ENCODE results near the gene KCNK5.

Gene KCNK5

GRCh38 chr6:39166912-39167290 is 62.4 kb downstream of the KCNK5 start:
- Histone ChIP-seq H3K4me1 (ENCODE audit: insufficient read depth, poor library complexity, severe bottlenecking) (peaks cover 8% of the 10 kb centered on the region), H3K9me3 (ENCODE audit: severe bottlenecking) (no peaks in the 10 kb centered on the region), H3K4me3 (ENCODE audit: severe bottlenecking) (no peak overlapping the region), H3K36me3 (ENCODE audit: low read depth) (no peaks in the 10 kb centered on the region), H3K27me3 (ENCODE audit: insufficient read depth, poor library complexity, severe bottlenecking) (no peaks in the 10 kb centered on the region), H3K27ac (ENCODE audit: poor library complexity, severe bottlenecking) (no peak overlapping the region)
- DNase-seq (ENCODE audit: low spot score) (no peak), ATAC-seq (ENCODE audit: low read depth) (no peak)
- no peak for TF ChIP-seq CTCF (IDR thresholded peaks at IDR 0.05; ENCODE audit: poor library complexity, severe bottlenecking)

GRCh38 chr6:39166189-39166911 is 62.9 kb downstream of the KCNK5 start:
- TF ChIP-seq CTCF (IDR thresholded peaks at IDR 0.05; ENCODE audit: poor library complexity, severe bottlenecking), result peak; percentile 91

GRCh38 chr6:39157511-39157910 is 71.8 kb downstream of the KCNK5 start:
- Histone ChIP-seq H3K4me1 (ENCODE audit: insufficient read depth, poor library complexity, severe bottlenecking) (no peaks in the 10 kb centered on the region), H3K27me3 (ENCODE audit: insufficient read depth, poor library complexity, severe bottlenecking) (no peaks in the 10 kb centered on the region), H3K4me3 (ENCODE audit: severe bottlenecking) (no peak overlapping the region), H3K36me3 (ENCODE audit: low read depth) (no peaks in the 10 kb centered on the region), H3K9me3 (ENCODE audit: severe bottlenecking) (peaks cover 2% of the 10 kb centered on the region), H3K27ac (ENCODE audit: poor library complexity, severe bottlenecking) (no peak overlapping the region)
- no peak for TF ChIP-seq CTCF (IDR thresholded peaks at IDR 0.05; ENCODE audit: poor library complexity, severe bottlenecking)
- DNase-seq (ENCODE audit: low spot score) (no peak), ATAC-seq (ENCODE audit: low read depth) (no peak)

More at GRCh38 chr6:39166189-39166911, 62.9 kb downstream of the KCNK5 start:
- Histone ChIP-seq H3K4me1 (ENCODE audit: insufficient read depth, poor library complexity, severe bottlenecking) (peaks cover 8% of the 10 kb centered on the region), H3K27me3 (ENCODE audit: insufficient read depth, poor library complexity, severe bottlenecking) (no peaks in the 10 kb centered on the region), H3K36me3 (ENCODE audit: low read depth) (no peaks in the 10 kb centered on the region), H3K4me3 (ENCODE audit: severe bottlenecking) (no peak overlapping the region), H3K9me3 (ENCODE audit: severe bottlenecking) (no peaks in the 10 kb centered on the region), H3K27ac (ENCODE audit: poor library complexity, severe bottlenecking) (no peak overlapping the region)
- peak; percentile 80 for ATAC-seq (ENCODE audit: low read depth)
- no peak for DNase-seq (ENCODE audit: low spot score)

GRCh38 chr6:39156801-39157200 is 72.5 kb downstream of the KCNK5 start:
- Histone ChIP-seq H3K4me3 (ENCODE audit: severe bottlenecking) (no peak overlapping the region), H3K4me1 (ENCODE audit: insufficient read depth, poor library complexity, severe bottlenecking) (no peaks in the 10 kb centered on the region), H3K27ac (ENCODE audit: poor library complexity, severe bottlenecking) (no peak overlapping the region), H3K36me3 (ENCODE audit: low read depth) (no peaks in the 10 kb centered on the region), H3K9me3 (ENCODE audit: severe bottlenecking) (peaks cover 2% of the 10 kb centered on the region), H3K27me3 (ENCODE audit: insufficient read depth, poor library complexity, severe bottlenecking) (peaks cover under 1% of the 10 kb centered on the region)
- no peak for DNase-seq (ENCODE audit: low spot score)
- ATAC-seq (ENCODE audit: low read depth), result no peak
- no peak for TF ChIP-seq CTCF (IDR thresholded peaks at IDR 0.05; ENCODE audit: poor library complexity, severe bottlenecking)

- Histone ChIP-seq H3K27ac (ENCODE audit: poor library complexity, severe bottlenecking) (no peak overlapping the region), H3K4me1 (ENCODE audit: insufficient read depth, poor library complexity, severe bottlenecking) (no peaks in the 10 kb centered on the region), H3K9me3 (ENCODE audit: severe bottlenecking) (peaks cover 2% of the 10 kb centered on the region), H3K36me3 (ENCODE audit: low read depth) (no peaks in the 10 kb centered on the region), H3K27me3 (ENCODE audit: insufficient read depth, poor library complexity, severe bottlenecking) (peaks cover 13% of the 10 kb centered on the region), H3K4me3 (ENCODE audit: severe bottlenecking) (no peak overlapping the region)
- no peak for ATAC-seq (ENCODE audit: low read depth)
- no peak for DNase-seq (ENCODE audit: low spot score)
- TF ChIP-seq CTCF (IDR thresholded peaks at IDR 0.05; ENCODE audit: poor library complexity, severe bottlenecking), result no peak
Observed at GRCh38 chr6:39154705-39155104, 74.6 kb downstream of the KCNK5 start.

Measured in RWPE2 (cell line).